Measurements from ENCODE around the gene RPL41. TPM values are rescaled to one million over a fixed set of nuclear protein-coding genes. Genes with fewer than 3 reads are reported as not detected.

RPL41 gene
- total and polyA plus RNA-seq, 9 of the 15 experiments (the other 6 are each of a cell fraction or from before 2014, with no cell fraction given): 3,403 to 11,276 (median 5,604) TPM

GRCh38 chr12:56078931-56079722 lies 37.3 kb upstream of the RPL41 start (continued):
- TF ChIP-seq NCOR1 (IDR thresholded peaks at IDR 0.05) (no peak), SRF (CRISPR knock-in tag; IDR thresholded peaks at IDR 0.05) (0 out of 4 replicates have a peak, but pooled peaks of 1 of the 2 experiments have one; percentile 18), ZNF561 (CRISPR knock-in tag; conservative IDR thresholded peaks at IDR 0.05) (no peak), SOX6 (IDR thresholded peaks at IDR 0.05) (no peak), CBFA2T3 (IDR thresholded peaks at IDR 0.05) (no peak), SETDB1 (IDR thresholded peaks at IDR 0.05; ENCODE audit: low read length) (no peak), KLF10 (CRISPR knock-in tag; IDR thresholded peaks at IDR 0.05) (no peak), E2F6 (IDR thresholded peaks at IDR 0.05; ENCODE audit: borderline replicate concordance in 1 of 2, extremely low read depth in 1 of 2, insufficient read depth in 1 of 2, insufficient read length in 1 of 2, low read depth in 1 of 2, low read length in 1 of 2, poor library complexity in 1 of 2, severe bottlenecking in 1 of 2) (peak in 1 of 2 experiments; percentile 39), NCOA1 (IDR thresholded peaks at IDR 0.05; ENCODE audit: low read depth) (no peak), KDM5B (IDR thresholded peaks at IDR 0.05; ENCODE audit: insufficient replicate concordance, low read depth, low read length) (peak; percentile 5), ARNT (IDR thresholded peaks at IDR 0.05) (no peak), NFIC (IDR thresholded peaks at IDR 0.05) (peak; percentile 48), CREB1 (IDR thresholded peaks at IDR 0.05) (0 out of 2 replicates have a peak, but pooled peaks have one; percentile 32), CREB1 (CRISPR knock-in tag; IDR thresholded peaks at IDR 0.05) (0 out of 2 replicates have a peak, but pooled peaks have one; percentile 26), ZHX1 (conservative IDR thresholded peaks at IDR 0.05; ENCODE audit: low read length) (no peak), JUN (IDR thresholded peaks at IDR 0.05; ENCODE audit: borderline replicate concordance, low read depth, low read length) (no peak), JUN (CRISPR knock-in tag; IDR thresholded peaks at IDR 0.05; ENCODE audit: borderline replicate concordance) (no peak), ELK3 (CRISPR knock-in tag; IDR thresholded peaks at IDR 0.05) (no peak), ZNF589 (CRISPR knock-in tag; IDR thresholded peaks at IDR 0.05; ENCODE audit: low read depth) (0 out of 2 replicates have a peak, but pooled peaks have one; percentile 43), RBFOX2 (IDR thresholded peaks at IDR 0.05; ENCODE audit: low read depth, low read length) (peak; percentile 66), ZFPM2 (CRISPR knock-in tag; IDR thresholded peaks at IDR 0.05) (no peak), CXXC5 (CRISPR knock-in tag; IDR thresholded peaks at IDR 0.05) (peak; percentile 5)
- TF ChIP-seq, protein P1, sequence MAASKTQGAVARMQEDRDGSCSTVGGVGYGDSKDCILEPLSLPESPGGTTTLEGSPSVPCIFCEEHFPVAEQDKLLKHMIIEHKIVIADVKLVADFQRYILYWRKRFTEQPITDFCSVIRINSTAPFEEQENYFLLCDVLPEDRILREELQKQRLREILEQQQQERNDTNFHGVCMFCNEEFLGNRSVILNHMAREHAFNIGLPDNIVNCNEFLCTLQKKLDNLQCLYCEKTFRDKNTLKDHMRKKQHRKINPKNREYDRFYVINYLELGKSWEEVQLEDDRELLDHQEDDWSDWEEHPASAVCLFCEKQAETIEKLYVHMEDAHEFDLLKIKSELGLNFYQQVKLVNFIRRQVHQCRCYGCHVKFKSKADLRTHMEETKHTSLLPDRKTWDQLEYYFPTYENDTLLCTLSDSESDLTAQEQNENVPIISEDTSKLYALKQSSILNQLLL (CRISPR knock-in tag; IDR thresholded peaks at IDR 0.05; ENCODE audit: borderline replicate concordance): no peak

Data from K562 (cell line).